Fibroblast of gingiva (primary cell): ENCODE data around the gene TFPI.
"Not testable (repeated sequence)": the region's sequence is repeated elsewhere in the genome, so short reads cannot be mapped to it uniquely, and the experiment has no call there.

Source experiments
- DNase-seq: peaks from one replicate; pipeline ENCODE4 v3.0.0-alpha.2; 2011; ENCODE audit warnings: low read depth

Gene TFPI

DNA sequence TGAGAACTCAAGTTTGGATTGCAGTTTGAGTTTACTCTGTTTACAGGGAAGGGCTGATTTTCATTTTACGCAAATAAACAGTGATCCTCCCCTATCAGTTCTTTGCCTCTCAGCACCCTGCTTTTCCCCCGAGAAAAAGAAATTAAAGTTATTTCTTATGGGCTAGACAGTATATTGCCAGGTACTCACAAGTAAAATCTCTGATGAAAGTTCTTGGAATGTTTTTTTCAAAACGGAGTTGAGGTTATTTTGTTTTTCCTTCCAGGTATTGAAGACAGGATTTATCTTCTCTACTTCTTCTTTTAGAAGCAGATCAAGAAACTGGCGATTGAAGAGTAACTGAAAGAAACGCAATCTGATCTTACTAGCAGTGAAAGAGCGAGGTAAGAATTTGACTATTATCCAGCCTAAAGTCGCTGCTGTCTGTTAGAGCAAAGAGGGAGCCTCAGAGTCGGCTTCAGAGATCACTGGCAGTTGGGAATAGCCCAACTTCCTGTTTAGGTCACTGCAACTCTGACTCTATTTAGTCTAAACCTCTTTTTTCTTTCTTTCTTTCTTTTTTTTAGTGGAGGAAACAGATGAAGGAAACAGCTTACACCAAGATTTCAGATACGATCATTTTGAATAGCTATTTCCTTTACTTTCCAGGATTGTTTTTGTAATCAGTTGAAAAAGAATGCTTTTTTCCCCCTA lies at the start of gene TFPI:
Gene TFPI (minus strand): TSS at position 425 of the 693 bp plus-strand sequence. CDS start 50,667 bp downstream, outside the sequence.
- peak; percentile 72 for DNase-seq

- peak; percentile 4 for DNase-seq
Observed at GRCh38 chr2:187594801-187595200, 40.6 kb upstream of the TFPI start.

DNA sequence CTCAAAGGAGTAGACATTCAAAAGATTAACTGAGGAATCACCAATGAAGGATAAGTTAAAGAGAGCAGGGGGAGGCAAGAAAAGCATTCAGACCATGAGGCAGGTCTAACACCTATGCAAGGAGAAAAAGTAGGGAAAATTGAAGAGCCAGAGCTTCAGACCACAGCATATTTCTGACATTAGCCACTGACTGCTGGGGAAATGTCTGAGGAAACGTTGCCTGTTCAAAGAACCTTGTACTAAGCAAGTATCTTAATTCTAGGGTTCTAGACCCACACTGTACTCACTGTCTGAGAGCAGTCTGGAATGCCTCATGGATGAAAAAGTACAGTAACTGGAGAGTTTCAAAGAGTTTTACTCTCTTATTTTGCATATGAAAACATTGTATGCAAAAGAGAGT lies 39.5 kb upstream of the TFPI start:
- DNase-seq, result no peak

DNA sequence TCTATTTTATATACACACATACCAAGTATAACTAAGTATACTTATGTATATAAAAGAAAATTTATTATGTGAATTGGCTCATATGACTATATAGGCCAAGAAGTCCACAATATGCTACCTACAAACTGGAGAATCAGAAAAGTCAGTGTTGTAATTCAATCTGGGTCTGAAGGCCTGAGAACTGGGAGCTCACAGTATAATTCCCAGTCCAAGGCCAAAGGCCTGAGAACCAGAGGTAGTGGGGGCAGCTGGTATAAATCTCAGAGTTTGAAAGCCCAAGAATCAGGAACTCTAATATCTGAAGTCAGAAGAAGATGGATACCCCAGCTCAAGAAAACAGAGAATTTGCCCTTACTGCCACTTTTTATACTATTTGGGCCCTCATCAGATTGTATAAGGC lies 38.9 kb upstream of the TFPI start:
- DNase-seq, result no peak

DNA sequence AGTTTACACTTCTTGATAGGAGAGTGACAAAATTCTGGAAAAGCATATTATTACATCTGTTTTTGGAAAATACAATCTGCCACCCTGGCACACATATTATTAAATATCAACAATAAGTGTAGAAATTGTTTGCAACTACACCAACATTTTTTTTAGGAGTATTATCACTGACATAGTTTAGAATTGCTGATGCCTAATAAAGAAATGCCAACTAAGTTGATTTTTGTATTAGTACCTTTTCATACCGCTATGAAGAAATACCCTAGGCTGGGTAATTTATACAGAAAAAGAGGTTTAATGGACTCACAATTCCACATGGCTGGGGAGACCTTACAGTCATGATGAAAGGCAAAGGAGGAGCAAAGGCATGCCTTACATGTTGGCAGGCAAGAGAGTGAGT lies 35.9 kb upstream of the TFPI start:
- DNase-seq, result no peak

GRCh38 chr2:187586011-187586641 lies 31.9 kb upstream of the TFPI start:
- DNase-seq, result peak; percentile 48

- DNase-seq, result peak; percentile 30
Observed at GRCh38 chr2:187581125-187581896, 27.1 kb upstream of the TFPI start.

DNA sequence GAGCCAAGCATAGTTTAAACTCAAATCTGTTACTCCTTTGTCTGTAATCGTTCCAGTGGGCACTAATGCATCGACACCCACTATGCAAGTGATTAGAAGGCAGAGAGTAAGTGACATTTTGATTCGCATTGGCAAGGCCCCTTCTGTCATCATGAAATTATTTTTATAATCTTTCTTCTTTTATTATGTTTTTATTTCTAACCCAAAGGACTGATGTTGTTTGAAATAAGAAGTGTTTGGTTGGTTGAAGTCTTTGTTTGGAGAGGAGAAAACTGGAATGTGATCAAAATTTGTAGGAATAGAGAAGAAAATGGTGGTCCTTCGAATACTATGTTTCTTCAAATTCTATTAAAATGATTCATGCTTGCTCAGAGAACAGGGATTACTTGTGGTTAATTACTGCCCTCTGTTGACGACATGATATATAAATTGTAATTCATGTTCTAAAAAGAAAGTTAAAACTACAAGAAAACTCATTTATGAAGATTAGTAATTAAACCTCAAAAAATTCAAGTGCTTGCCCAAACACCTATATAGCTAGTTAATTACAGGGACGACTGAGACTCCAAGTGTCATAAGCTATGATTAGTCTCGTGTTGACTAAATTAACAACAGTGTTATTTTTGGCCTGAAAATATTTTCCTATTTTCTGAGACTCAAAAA lies 26.4 kb upstream of the TFPI start:
- peak; percentile 72 for DNase-seq

DNA sequence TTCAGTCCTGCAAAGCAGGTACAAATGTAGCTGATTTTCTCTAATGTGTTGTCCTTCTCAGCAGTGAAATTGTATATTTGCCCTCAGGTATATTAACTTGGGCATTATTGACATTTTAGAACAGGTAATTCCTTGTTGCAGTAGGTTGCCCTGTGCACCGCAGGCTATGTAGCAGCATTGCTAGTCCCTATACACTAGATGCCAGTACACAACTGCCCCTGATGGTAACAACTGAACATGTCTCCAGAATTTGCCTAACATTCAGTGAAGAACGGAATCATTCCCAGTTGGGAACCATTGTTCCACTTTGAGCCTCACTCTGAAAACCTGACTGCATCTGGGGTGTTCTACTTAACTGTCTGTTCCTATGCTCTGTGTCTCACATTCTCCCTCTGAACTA lies 23.1 kb upstream of the TFPI start:
- DNase-seq, result no peak

GRCh38 chr2:187576906-187577305 lies 22.7 kb upstream of the TFPI start:
- DNase-seq, result no peak

- no peak for DNase-seq
Observed at GRCh38 chr2:187575751-187576067, 21.5 kb upstream of the TFPI start.

- DNase-seq, result peak; percentile 82
Observed at GRCh38 chr2:187574969-187575750, 20.9 kb upstream of the TFPI start.

GRCh38 chr2:187573722-187574121 lies 19.5 kb upstream of the TFPI start:
- DNase-seq, result no peak

DNA sequence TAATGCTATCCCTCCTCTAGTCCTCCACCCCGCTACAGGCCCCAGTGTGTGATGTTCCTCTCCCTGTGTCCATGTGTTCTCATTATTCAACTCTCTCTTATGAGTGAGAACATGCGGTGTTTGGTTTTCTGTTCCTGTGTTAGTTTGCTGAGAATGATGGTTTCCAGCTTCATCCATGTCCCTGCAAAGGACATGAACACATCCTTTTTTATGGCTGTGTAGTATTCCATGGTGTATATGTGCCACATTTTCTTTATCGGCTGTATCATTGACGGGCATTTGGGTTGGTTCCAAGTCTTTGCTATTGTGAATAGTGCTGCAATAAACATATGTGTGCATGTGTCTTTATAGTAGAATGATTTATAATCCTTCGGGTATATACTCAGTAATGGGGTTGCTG lies 17.8 kb upstream of the TFPI start:
- DNase-seq, result not testable (repeated sequence)

DNA sequence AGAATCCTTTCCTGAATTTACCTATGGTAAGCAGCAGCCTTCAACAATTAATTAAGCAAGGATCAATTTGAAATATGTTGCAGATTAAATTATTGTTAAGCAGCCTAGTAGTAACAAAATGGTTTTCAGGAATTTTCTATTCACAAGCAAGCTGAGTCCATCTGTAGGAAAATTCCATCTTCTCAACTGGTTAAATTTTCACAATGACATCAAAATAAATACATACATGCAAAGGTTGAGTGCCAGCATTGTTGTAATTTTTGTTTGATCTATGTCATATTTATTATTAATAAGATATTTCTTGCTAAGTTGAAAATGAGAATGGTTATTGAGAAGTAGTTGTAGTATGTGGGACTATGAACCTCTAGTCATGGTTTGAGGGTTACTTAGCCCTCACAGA lies 15.3 kb upstream of the TFPI start:
- DNase-seq, result no peak

GRCh38 chr2:187569042-187569441 lies 14.8 kb upstream of the TFPI start:
- DNase-seq, result no peak

GRCh38 chr2:187567126-187567525 lies 12.9 kb upstream of the TFPI start:
- DNase-seq, result peak; percentile 91

GRCh38 chr2:187566712-187567111 lies 12.5 kb upstream of the TFPI start:
- DNase-seq, result no peak

GRCh38 chr2:187566266-187566665 lies 12.0 kb upstream of the TFPI start:
- DNase-seq, result no peak

GRCh38 chr2:187565618-187566017 lies 11.4 kb upstream of the TFPI start:
- DNase-seq, result not testable (repeated sequence)

DNA sequence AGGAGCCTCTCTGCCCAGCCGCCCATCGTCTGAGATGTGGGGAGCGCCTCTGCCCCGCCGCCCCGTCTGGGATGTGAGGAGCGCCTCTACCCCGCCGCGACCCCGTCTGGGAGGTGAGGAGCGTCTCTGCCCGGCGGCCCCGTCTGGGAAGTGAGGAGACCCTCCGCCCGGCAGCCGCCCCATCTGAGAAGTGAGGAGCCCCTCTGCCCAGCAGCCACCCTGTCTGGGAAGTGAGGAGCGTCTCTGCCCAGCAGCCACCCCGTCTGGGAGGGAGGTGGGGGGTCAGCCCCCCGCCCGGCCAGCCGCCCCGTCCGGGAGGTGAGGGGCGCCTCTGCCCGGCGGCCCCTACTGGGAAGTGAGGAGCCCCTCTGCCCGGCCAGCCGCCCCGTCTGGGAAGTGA lies 2.3 kb upstream of the TFPI start:
- DNase-seq, result not testable (repeated sequence)

DNA sequence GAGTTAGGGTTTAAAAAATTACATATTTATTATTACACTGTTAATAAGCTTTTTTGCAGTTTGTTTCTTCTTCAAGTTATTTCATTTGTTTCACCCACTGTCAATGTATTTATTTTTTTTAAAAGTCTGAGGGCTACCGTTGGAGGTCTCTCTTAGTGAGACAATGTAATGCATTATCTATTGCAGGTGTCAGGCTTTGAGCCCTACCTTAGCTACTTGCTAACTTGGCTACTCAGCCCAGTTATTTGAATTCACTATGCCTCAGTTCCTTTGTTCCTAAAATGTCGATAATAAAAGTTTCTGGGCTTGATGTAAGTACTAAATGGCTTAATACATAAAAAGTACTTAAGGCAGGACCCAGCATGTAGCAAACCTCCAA lies 458 bp upstream of the TFPI start:
- DNase-seq, result no peak
